EL (cell line): ENCODE results near the gene TGFBR2.
A peak's percentile ranks its signal among the peaks of the same experiment; 100 is the strongest.
"Not testable (repeated sequence)": the region's sequence is repeated elsewhere in the genome, so short reads cannot be mapped to it uniquely, and the experiment has no call there.

ENCODE experiments used
- DNase-seq: peaks from one replicate; pipeline ENCODE4 v3.0.0-alpha.2; 2016

Gene TGFBR2

DNA sequence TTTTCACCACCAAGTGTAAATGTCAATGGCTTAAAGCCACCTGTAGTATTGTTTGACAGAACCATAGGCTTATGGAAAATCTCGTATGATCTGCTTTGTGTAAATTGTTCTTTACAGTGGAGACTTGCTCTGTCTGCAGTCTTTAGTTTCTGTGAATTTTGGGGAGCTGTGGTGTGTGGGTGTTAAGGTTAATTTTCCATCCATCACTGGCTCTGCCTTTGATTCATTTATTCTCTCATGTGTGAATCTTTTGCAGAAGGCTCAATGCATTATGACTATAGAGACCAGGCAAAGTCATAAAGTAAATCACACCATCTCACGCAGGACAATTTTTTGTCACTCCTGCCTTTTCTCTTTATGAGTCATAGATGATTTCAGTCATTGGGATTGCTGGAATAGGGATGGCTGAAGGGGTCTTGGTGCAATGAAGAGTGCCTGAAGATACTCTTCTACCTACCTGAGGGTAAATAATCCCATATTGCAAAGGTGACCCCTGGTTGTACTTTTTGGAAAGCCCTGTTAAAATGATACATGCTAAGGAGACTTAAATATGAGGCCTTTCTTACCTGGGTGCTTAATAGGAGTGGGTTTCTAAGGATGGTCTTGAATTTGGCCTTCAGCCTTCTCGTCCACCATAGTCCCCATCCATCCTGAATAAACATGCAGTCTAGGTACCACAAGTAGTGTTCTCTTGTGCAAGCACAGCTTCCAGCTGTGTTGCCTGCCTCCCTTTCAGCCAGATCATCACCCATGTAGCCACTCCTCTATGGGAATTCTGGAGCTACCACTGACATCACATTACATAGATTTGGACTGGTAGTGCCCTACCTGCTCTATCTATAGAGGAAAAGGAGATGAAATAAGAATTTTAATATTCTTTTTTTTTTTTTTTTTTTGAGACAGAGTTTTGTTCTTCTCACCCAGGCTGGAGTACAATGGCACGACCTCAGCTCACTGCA is 14.3 kb downstream of the TGFBR2 start:
- no peak for DNase-seq

DNA sequence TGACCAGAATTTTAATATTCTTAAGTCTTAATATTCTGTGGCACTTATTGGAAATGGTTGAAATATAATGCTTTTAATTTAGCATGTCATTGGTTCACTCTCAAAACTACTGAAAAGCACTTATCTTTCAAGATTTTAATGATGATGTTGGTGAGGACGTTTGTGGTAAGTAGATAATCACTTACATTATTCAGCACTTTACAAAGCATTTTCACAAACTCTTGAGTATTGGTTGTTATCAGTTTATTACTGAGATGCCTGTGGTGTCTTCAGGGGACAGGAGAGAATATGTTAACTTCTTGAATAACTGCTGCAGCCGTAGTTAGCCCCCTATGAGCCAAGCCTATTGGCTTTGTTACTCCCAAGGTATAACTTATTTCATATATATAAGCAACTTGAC is 15.2 kb downstream of the TGFBR2 start:
- DNase-seq, result no peak

DNA sequence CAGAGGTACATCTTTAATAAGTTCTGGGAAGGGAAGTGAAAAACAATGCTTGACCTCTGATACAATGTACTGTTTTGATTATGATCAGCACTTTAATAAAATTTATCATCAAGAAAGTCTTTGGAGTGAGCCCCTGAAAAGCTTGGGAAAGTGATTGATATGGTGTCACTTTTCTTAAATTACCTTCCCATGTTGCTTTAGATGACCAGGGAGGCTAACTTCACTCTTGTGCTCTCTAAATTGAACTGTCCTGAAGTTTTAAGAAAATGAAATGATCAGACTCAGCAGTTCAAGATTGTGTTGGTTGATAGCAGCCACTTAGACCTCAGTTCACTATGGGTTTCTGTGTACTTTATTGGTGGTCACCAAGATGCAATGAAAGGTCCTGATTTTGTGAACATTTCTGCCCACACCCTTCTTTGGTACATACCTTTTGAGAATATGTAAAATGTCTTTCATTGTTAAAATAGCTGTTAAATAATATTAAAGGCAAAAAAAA is 15.7 kb downstream of the TGFBR2 start:
- DNase-seq, result no peak

DNA sequence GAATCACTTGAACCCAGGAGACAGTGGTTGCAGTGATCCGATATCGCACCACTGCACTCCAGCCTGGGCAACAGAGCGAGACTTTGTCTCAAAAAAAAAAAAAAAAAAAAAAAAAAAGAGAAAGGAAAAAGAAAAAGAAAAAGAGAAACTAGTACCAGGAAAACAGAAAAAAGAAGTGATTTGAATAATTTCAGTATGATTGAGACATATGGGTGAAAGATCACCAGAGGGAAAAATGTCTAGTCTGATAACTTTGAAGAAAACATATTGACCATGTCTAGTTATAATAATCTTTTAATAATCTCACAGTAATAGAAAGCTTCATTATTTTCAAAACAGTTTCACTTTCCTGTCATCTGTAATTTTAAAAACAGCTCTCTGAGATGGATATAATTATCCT is 16.4 kb downstream of the TGFBR2 start:
- DNase-seq, result no peak

DNA sequence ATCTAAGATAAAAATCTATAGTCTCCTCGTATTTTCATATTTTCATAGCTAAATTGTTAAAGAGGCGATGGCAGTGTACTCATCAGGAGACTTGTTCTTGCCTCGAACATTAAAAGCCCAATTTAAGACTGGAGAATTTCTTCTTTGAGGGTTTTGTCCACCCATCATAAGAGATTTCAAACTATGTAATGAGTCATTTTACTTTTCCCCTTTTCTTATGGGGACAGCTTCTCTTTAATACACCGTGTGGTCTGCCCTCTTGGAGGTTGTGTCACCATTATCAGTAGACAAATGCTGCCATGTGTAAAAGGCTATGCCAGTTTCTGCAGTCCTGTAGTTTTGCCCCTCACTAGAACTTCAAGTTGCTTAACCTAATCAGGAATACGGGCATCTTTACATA is 16.9 kb downstream of the TGFBR2 start:
- peak; percentile 74 for DNase-seq

DNA sequence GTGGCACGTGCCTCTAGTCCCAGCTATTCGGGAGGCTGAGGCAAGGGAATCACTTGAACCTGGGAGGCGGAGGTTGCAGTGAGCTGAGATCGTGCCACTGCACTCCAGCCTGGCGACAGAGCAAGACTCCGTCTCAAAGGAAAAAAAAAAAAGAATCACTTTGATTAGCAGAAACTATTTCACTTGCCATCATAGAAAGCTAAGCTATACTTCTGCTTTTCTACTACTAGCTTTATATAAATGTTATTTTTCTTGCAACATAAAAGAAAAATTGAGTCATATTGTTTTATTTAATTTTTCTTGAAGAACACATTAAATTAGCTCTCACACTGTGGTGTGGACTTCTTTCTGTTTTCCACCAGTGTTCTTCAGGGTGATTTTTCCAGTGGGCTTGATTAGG is 18.1 kb downstream of the TGFBR2 start:
- DNase-seq, result not testable (repeated sequence)

DNA sequence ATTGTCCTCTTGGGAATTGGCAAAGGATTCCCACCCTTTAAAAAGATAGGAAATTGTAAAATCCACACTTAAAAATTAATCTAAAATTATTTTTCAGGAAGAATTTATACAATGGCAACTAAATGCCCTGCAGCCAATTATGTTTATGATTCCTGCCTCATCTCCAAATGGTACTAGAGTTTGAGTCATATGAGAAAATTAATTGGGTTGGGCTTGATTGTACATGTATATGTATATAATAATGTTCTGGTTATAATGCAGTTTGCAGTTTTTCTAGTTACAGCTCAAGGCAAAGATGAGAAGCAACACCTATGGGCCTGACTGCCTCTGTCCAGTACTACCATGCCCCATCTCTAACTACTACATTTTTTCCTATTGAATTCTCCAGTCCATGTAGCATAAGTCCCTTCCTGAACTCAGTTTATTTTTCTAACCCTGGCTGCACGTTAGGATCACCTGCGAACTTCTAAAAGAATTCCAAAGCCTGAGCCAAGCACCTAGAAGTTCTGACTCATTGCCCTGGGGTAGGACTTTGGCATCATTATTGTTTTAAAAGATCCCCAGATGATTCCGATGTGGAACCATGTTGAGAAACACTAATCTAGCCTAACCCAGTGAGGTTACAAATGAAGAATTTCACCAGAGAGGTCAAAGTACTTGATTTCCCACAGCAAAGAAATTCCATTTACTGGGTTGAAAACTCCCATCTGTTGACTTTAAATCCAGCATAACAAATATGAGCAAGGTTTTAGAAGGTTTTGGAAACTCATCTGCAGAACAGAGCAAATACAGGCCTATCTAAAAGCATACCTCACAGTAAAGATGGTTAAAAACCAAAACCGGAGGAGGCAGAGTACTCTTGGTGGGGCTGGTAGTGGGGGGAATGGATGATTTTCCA is 19.4 kb downstream of the TGFBR2 start:
- peak; percentile 84 for DNase-seq

DNA sequence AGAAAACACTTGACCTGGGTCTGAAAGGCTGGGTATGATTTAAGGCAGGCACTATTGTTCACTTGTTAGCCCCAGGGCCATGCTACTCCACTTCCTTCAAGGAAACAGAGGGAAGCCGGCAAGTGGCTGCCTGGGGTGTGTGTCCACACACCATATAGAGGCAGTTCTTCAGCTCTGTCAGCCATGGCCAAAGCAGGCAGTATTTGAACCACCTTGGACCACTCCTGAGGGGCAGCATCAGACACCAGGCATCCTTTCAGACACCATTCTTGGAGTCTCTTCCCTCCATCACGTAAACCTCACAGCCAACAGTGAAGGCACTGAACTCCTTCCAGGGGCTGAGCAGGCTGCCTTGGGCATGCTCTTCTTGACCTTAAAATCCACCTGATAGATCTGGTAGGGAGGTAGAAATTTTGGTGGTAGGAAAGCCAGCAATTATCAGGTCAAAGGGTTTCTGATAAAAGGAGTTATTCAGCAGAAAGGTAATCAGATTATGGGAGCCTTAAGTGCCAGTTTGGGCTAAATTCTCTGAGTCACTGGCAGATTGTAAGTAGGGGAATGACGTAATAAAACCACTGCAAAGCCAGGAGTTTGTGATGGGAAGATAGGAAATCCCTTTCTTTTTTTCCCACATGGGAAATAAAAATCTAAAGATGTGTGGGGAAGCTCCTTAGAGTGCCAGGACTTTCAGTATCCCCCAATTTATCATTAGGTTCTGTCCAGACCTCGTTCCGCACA is 20.2 kb downstream of the TGFBR2 start:
- peak; percentile 75 for DNase-seq

DNA sequence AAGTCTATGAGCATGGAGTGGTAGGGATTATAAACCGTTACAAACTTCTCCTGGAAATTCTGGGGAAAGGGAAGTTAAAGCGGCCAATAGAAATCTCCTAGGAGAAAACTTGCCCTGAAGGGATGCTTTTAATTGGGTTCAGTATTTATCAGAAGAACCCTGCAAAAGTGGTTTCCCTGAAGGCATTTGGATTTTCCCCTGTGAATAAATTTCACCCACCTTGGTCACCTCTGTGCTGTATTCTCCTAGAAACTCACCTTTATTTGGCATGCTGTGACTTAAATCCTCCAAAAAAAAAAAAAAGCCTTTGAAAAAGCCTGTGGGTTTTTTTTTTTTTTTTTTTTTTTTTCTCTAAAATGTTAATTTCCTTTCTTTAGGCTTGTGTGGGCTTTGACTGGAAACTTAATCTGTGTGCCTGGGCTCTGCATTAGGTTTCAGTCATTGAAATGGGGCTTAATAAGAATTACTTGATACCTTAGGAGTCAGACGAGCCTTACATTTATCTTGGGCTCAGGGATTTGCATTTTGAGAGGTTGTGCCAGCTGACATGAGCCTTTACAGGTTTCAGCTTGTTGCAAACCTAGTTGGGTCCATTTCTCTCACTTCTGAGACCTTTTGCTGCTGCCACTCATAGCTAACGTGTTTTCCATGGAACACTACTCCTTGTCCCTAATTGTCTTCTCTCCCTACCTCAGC is 22.0 kb downstream of the TGFBR2 start:
- no peak for DNase-seq

DNA sequence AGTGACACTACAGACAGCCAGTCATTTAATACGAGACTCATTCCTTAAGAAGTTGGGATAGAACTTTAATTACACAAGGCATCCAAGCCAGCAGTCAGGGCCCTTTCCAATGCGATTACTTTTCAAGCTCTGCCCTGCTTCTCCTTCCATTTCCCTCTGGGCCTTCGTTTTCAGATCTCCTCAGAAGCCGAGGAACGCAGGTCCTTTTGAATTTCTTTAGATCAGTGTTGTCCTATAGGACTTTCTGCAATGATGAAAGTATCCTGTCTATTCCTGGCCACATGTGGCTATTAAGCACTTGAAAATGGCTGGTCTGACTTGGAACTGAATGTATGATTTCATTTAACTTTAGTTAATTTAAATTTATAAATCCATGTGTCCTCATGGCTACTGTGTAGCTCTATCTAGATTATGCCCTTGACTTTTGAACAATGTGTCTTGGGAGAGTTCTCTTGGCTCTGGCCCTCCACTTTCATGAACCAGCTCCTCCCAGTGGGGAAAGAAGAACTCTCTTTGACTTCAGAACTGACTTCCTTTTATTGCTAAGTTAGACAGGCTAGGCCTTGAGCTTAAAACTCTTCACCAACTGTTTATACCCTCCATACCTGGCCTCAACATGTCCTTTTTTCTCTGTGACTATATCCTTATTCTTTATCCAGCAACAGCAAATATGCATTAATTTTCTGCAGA is 22.6 kb downstream of the TGFBR2 start:
- no peak for DNase-seq

DNA sequence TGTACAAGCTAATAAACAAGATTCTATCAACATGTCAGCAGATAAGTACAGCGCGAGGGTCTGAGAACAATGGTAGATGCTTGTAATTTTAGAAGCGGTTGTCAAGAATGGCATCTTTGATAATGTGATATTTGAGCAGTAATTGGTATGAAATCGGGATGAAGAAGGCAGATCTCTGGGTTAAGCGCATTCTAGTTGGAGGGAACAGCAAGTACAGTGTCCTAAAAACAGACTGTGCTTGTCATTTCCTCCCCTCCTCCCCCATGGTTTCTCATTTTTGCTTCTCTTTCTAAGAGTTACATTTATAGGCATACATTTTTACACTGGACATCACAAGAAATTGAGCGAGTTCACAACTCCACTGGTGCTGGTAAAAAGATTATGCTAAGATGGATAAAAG is 23.3 kb downstream of the TGFBR2 start:
- no peak for DNase-seq

DNA sequence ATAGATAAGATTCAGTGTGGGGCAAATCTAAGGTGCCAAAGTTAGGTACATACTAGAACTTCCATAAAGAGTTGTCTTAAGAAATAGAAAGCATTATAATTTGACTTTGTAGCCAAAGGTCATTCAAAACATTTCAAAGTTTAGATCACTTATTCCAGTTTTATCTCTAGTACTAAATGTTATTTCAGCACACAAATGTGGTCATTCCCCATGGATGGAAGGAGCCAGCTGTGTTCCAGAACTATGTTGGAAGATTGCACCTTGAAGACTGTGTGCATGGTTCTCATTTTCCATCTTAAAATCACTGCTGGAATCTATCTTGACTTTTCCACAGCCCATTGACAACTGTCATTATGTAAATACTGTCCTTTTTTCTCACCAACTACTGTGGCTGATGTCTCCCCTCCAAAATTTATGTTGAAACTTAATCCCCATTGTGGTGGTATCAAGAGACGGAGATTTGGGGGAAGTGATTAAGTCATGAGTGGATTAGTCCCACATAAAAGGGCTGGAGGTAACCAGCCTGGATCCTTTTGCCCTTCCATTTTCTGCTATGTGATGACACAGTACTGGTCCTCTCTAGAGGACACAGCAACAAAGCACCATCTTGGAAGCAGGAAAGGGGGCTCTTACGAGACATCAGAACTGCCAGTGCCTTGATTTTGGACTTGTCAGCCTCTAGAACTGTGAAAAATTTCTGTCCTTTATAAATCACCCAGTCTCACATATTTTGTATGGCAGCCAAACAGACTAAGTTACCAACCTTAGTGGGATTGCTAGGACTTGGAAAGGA is 24.0 kb downstream of the TGFBR2 start:
- DNase-seq, result no peak

DNA sequence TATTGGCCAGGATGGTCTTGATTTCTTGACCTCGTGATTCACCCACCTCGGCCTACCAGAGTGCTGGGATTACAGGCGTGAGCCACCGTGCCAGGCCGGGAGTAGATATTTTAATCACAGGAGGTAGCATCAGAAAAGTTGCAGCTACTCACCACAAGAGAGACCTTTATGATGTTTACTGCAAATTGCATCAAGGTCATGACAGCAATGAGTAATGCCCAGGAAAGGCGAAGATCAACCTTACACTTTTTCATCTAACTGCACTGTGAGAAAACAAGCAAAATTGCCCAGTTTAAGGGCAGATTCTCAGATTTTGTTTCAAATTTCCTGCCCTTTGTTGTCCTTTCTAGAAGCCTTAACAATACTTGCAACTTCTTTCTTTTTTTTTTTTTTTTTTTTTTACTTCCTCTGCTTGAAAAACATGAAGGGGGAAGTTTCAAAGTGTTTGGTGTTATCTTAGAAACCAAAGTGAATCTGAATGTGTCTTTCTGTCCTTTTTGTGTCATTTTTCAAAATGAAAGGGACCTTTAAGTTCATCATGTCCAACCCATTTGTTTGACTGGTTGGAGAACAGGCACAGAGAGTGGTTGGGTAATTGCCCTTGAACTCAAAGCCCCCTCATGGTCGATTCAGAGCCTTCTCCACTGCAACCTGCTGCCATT is 25.0 kb downstream of the TGFBR2 start:
- DNase-seq, result peak; percentile 38

DNA sequence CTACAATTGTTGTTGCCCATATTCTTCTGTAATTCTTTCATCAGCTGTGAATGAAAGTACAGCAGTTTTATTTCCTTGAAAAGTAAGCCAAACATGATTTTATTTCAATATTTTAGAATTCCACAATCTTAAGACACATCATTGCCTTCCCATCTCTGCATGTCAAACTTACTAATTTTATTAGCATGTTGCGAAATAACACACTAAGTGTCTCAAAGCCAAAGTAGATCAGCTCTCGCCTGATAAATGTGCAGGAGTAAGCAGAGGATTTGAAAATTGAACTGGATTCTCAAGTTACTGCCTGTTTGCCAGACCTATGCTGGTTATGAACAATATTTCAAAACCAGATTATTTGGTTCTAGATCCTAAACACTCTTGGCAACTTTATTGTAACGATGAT is 25.7 kb downstream of the TGFBR2 start:
- DNase-seq, result peak; percentile 34

DNA sequence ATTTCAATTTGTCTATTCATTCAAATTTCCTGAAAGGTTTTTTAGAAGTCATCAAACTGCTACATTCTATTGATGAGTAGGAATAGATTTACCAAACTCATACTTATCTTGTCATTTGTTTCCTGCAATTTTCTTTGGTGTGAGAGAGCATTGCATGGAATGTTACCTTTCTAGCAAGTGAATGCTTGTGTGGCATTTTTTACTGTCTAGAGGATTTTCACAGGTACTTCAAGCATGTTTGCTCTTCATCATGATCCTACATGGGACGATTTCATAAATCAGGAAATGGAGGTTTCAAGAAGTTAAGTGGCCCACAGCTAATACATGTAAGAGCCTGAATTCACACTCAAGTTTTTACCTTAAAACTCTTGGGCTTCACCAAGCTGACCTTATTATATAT is 26.1 kb downstream of the TGFBR2 start:
- no peak for DNase-seq

DNA sequence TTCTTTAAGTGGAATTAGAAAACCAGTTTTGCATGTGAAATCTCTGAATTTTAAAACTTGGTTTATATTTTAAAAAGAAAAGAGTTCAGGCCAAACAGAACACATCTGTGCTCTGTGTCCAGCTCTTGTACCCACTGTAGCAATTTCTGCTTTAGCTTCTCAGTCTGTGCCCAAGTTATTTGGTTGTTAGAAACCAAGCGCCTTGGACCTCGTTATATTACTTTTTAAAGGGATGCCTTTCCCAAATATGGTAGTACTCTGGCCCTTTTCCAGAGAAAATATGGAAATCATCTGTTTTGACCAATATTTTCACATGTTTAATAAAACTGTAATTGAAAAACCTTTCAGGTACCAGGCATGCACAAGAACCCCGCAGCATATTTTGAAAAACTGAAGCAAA is 27.3 kb downstream of the TGFBR2 start:
- DNase-seq, result no peak

DNA sequence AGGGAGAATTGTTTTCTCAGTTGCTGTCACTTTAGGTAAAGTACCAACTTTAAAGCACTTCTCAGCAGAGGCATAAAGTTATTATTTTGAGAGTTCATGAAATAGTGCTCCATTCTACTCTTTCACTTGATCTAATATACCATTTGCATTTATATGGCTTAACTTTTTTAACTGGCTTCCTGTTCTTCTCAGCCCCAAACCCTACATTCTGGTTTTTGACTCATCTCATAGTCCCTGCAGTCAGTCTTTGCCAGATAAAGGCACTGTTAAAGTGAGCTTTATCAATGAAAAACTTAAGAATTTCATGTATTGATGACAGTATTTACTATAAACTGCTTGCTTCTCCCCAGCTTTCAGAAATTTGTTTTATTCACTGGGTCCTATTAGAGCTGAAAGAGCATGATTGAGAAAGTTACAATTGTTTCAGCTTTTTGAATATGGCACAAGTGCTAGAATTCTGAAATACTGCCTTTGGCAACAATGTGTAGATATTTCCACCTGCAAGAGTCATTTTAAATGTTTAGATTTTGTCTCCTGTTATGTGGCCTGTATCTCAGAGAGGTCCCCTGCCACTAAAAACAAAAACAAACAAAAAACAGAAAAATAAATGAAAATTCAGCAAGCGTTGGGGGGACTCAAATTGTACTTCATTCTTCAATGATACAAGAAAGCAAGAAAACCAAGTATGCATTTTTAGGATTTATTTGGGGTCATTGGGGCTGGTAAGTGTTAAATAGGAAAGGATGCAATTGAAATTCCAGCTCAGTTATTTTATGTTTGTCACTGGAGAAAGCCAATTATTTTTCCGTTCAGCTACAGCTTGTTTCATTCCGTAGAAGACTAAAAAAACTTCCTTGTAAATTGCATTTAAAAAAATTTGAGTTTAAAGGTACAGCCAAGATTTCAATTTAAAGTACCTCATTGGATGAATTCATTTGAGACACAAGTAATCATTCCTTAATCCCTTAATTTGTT is 28.6 kb downstream of the TGFBR2 start:
- no peak for DNase-seq

DNA sequence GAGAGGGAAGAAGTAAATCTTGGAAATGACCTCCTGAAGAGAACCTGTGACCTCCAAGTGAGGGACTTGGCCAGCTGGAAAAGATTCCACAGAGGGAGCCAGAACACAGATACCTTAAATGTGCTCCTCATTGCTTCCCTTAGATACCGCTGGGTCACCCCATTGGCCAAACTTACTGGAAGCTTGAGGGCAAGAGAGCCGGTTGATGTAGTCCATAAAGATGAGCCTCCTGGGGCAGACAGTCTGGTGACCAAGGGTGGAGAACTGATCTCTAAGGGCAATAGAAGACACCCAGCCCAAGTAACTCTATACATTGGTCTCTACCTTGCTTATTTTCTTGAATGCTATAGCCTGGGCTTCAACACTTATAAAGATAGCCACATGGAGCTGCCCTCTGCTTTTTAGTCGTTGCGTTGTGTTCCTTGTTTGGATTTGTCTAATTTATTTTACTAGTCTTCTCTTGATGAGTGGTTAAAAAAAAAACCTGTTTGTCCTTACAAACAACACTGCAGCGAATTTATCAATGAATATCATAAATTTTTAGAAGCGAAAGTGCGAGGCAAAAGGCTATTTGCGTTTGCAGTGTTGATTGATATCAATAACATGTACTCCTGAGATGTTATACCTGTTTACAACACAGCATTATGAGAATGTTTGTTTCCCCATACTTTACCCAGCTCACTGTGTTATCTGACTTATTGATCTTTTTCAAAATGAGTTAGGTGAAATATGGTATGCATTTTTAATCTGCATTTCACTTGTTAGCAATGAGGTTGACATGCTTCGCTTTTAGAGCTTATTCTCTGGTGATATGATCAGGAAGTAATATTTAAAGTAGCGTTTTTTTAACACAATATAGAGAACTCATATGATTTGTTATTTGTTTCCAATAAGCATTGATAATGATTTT is 31.2 kb downstream of the TGFBR2 start:
- no peak for DNase-seq
